Measurements from ENCODE around the gene KIF2C. TPM values are rescaled to one million over a fixed set of nuclear protein-coding genes. Genes with fewer than 3 reads are reported as not detected.
A peak's percentile ranks its signal among the peaks of the same experiment; 100 is the strongest.
"Not testable (repeated sequence)": the region's sequence is repeated elsewhere in the genome, so short reads cannot be mapped to it uniquely, and the experiment has no call there.

Gene KIF2C
- total RNA-seq, 1 experiment from 2014 or later = 98.7 TPM

DNA sequence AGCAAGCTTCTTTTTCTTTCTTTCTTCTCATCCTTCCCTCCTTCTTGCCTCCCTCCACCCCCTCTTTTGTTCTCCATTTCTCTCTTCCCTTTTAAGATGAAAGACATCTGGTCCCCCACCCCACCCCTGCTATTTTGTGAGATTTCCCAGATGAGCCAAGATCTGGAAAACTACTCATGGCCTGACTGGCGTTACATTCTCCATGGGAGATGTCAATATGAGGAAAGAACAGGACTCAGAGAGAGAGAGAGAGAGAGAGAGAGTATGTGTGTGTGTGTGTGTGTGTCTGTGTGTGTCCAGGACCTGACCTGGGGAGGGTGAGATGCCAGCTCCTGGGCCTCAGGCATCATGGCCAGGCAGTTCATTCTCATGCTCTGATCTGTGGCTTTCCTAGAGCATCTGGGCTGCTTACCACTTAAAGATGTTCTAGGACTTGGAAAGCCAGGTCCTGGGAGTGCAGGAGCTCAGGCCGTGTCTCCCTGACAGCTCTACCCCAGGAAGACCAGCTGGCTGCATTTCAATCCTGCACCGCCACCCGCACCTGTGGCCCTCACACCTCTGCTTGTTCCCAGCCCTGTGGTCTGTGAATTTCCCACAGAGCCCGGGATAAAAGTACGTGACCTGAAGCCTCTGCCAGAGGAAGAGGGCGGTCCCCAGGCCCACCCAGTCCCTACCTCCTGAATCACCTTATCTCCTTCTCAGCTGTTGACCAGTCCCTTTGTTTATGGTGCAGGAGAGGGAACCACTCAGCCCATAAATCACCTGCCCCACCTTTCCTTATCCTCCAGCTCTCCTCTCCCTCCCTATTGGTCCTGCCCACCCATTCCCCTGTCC, 51.5 kb downstream of the KIF2C start:
- ATAC-seq = no peak
- Histone ChIP-seq H3F3A (ENCODE audit: low read length, unreplicated experiment) (no peaks in the 10 kb centered on the region), H3K4me3 (ENCODE audit: low read length) (no peak overlapping the region), H3K27ac (ENCODE audit: low read length) (no peak overlapping the region), H3K36me3 (ENCODE audit: low read depth, low read length) (no peaks in the 10 kb centered on the region), H4K20me1 (ENCODE audit: low read length) (no peaks in the 10 kb centered on the region), H3K27me3 (ENCODE audit: low read length) (no peaks in the 10 kb centered on the region), H3K9ac (ENCODE audit: low read length) (no peak overlapping the region), H3K9me3 (ENCODE audit: low read length) (no peaks in the 10 kb centered on the region), H3K4me1 (ENCODE audit: insufficient read depth, low read length) (no peaks in the 10 kb centered on the region), H2AFZ (ENCODE audit: low read length) (no peak overlapping the region), H3K4me2 (ENCODE audit: low read length) (no peak overlapping the region), H3K9me2 (replicated peaks; ENCODE audit: low read length) (no peaks in the 10 kb centered on the region), H3K79me2 (ENCODE audit: low read length) (no peaks in the 10 kb centered on the region)
- no TSS peak for BruUV-seq (replicated peaks)
- ChIA-PET POLR2A (ENCODE audit: unreplicated experiment) (interaction anchor here (0.5 kb wide), 1 partner anchor 9 kb away, joined by 3 read pairs; no protein-coding TSS in a partner anchor), CTCF (interaction anchor here (0.7 kb wide), 1 partner anchor 220 kb away, joined by 5 read pairs; the partner anchor contains the start of gene HECTD3)
- TF ChIP-seq EZH2 (IDR thresholded peaks at IDR 0.05; ENCODE audit: low read length, unreplicated experiment) (no peak), EZH2phosphoT487 (IDR thresholded peaks at IDR 0.05; ENCODE audit: borderline replicate concordance, low read length) (no peak)
- TF ChIP-seq, protein P1, sequence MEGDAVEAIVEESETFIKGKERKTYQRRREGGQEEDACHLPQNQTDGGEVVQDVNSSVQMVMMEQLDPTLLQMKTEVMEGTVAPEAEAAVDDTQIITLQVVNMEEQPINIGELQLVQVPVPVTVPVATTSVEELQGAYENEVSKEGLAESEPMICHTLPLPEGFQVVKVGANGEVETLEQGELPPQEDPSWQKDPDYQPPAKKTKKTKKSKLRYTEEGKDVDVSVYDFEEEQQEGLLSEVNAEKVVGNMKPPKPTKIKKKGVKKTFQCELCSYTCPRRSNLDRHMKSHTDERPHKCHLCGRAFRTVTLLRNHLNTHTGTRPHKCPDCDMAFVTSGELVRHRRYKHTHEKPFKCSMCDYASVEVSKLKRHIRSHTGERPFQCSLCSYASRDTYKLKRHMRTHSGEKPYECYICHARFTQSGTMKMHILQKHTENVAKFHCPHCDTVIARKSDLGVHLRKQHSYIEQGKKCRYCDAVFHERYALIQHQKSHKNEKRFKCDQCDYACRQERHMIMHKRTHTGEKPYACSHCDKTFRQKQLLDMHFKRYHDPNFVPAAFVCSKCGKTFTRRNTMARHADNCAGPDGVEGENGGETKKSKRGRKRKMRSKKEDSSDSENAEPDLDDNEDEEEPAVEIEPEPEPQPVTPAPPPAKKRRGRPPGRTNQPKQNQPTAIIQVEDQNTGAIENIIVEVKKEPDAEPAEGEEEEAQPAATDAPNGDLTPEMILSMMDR (conservative IDR thresholded peaks at IDR 0.05; ENCODE audit: low read depth, low read length) = no peak
- intact Hi-C loops (cut with micrococcal nuclease) = loop anchor here (5.0 kb wide), 3 partner anchors 46 to 511 kb away; partner anchors contain the start of genes HECTD3 and UROD
- no peak for DNase-seq

GRCh38 chr1:44792736-44793502, 53.3 kb downstream of the KIF2C start:
- ATAC-seq (no peak), DNase-seq (no peak)
- CTCF ChIA-PET = interaction anchor here (0.5 to 1.0 kb wide), 5 partner anchors 10 to 221 kb away, joined by 3 to 6 read pairs (median 3); partner anchors contain the start of gene HECTD3
- POLR2A ChIA-PET (ENCODE audit: unreplicated experiment) = interaction anchor here (0.6 kb wide), 1 partner anchor 26 kb away, joined by 3 read pairs; no protein-coding TSS in a partner anchor
- Histone ChIP-seq H3K36me3 (ENCODE audit: low read depth, low read length) (no peaks in the 10 kb centered on the region), H3K9me3 (ENCODE audit: low read length) (no peaks in the 10 kb centered on the region), H3K79me2 (ENCODE audit: low read length) (no peaks in the 10 kb centered on the region), H3K27me3 (ENCODE audit: low read length) (no peaks in the 10 kb centered on the region), H3F3A (ENCODE audit: low read length, unreplicated experiment) (no peaks in the 10 kb centered on the region), H4K20me1 (ENCODE audit: low read length) (no peaks in the 10 kb centered on the region), H3K4me3 (ENCODE audit: low read length) (no peak overlapping the region), H3K9me2 (replicated peaks; ENCODE audit: low read length) (no peaks in the 10 kb centered on the region), H3K4me1 (ENCODE audit: insufficient read depth, low read length) (no peaks in the 10 kb centered on the region), H3K4me2 (ENCODE audit: low read length) (no peak overlapping the region; the same call in 1 of the 2 replicates), H3K27ac (ENCODE audit: low read length) (no peak overlapping the region), H2AFZ (ENCODE audit: low read length) (0 out of 2 replicates have a peak overlapping the region, but pooled peaks have one; percentile 17), H3K9ac (ENCODE audit: low read length) (no peak overlapping the region)
- no peak for TF ChIP-seq EZH2phosphoT487 (IDR thresholded peaks at IDR 0.05; ENCODE audit: borderline replicate concordance, low read length)
- no peak for TF ChIP-seq EZH2 (IDR thresholded peaks at IDR 0.05; ENCODE audit: low read length, unreplicated experiment)
- TF ChIP-seq, protein P1 (conservative IDR thresholded peaks at IDR 0.05; ENCODE audit: low read depth, low read length) = no peak
- intact Hi-C loops (cut with micrococcal nuclease) = loop anchor here (5.0 kb wide), 3 partner anchors 44 to 509 kb away; partner anchors contain the start of genes HECTD3 and UROD
- BruUV-seq (replicated peaks) = no TSS peak

DNA sequence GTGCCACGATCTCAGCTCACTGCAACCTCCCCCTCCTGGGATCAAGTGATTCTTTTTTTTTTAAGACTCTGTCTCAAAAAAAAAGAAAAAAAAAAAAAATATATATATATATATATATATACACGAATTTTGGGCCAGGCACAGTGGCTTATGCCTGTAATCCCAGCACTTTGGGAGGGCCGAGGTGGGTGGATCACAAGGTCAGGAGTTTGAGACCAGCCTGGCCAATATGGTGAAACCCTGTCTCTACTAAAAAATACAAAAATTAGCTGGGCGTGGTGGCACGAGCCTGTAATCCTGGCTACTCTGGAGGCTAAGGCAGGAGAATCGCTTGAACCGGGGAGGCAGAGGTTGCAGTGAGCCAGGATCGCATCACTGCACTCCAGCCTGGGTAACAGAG, 58.2 kb downstream of the KIF2C start:
- H2AFZ ChIP-seq (ENCODE audit: low read length); BruUV-seq (replicated peaks); H3F3A ChIP-seq (ENCODE audit: low read length, unreplicated experiment); ATAC-seq; H3K27ac ChIP-seq (ENCODE audit: low read length); H3K36me3 ChIP-seq (ENCODE audit: low read depth, low read length); H3K9ac ChIP-seq (ENCODE audit: low read length); POLR2A ChIA-PET (ENCODE audit: unreplicated experiment); H3K27me3 ChIP-seq (ENCODE audit: low read length); DNase-seq; H3K9me2 ChIP-seq (replicated peaks; ENCODE audit: low read length); CTCF ChIA-PET; H3K4me2 ChIP-seq (ENCODE audit: low read length); H3K9me3 ChIP-seq (ENCODE audit: low read length); intact Hi-C loops (cut with micrococcal nuclease); H3K4me3 ChIP-seq (ENCODE audit: low read length): not testable (repeated sequence)
- Histone ChIP-seq H3K79me2 (ENCODE audit: low read length) (peaks cover 22% of the 10 kb centered on the region), H3K4me1 (ENCODE audit: insufficient read depth, low read length) (peaks cover 16% of the 10 kb centered on the region), H4K20me1 (ENCODE audit: low read length) (peaks cover 12% of the 10 kb centered on the region)
